Activated naive CD4-positive, alpha-beta T cell treated with anti-CD3 and anti-CD28 coated beads, Interleukin-2, amount 50 U/mL, for 72 hours (primary cell): ENCODE measurements around the gene EQTN. TPM values are rescaled to one million over a fixed set of nuclear protein-coding genes. Genes with fewer than 3 reads are reported as not detected.

ENCODE experiments used
- ATAC-seq, 2 donors: fragments of 150-1000 bp; cut with Tn5 transposase; 2 replicates each; pipeline ENCODE4 v1.10.0; 2021; ENCODE audit warnings: mild to moderate bottlenecking in 2 of 2, moderate library complexity in 2 of 2
- DNase-seq, 2 donors: peaks; one replicate each; pipeline ENCODE4 v3.0.0; 2021 to 2022; ENCODE audit warnings: low spot score in 2 of 2
- H3K27ac Mint-ChIP-seq, 2 donors: one replicate each; pipeline ENCODE4 v1.8.0; 2022; ENCODE audit warnings: mild to moderate bottlenecking in 2 of 2, mixed read lengths in 2 of 2
- H3K36me3 Mint-ChIP-seq, 2 donors: one replicate each; pipeline ENCODE4 v1.8.0; 2022; ENCODE audit warnings: mixed read lengths in 2 of 2
- H3K9me3 Mint-ChIP-seq, 2 donors: one replicate each; pipeline ENCODE4 v1.8.0; 2022; ENCODE audit warnings: mixed read lengths in 2 of 2
- total RNA-seq, 2 donors: library from RNA; stranded (reverse); gene quantifications; one replicate each; pipeline ENCODE4 v1.2.3, GENCODE V29; 2022

EQTN gene
- total RNA-seq, 2 donors from 2014 or later = not detected

- no peaks in the 10 kb centered on the region for H3K9me3 Mint-ChIP-seq
- no peak overlapping the region for H3K27ac Mint-ChIP-seq
- H3K36me3 Mint-ChIP-seq = no peaks in the 10 kb centered on the region
- ATAC-seq = no peak
- no peak for DNase-seq
Observed at GRCh38 chr9:27310582-27310981, 13.6 kb upstream of the EQTN start.

GRCh38 chr9:27308691-27309390 lies 11.9 kb upstream of the EQTN start:
- Mint-ChIP-seq H3K9me3 (no peaks in the 10 kb centered on the region), H3K27ac (no peak overlapping the region), H3K36me3 (no peaks in the 10 kb centered on the region)
- ATAC-seq (no peak), DNase-seq (no peak)

- ATAC-seq (no peak), DNase-seq (no peak)
- no peaks in the 10 kb centered on the region for H3K9me3 Mint-ChIP-seq
- no peak overlapping the region for H3K27ac Mint-ChIP-seq
- no peaks in the 10 kb centered on the region for H3K36me3 Mint-ChIP-seq
Observed at GRCh38 chr9:27304521-27304920, 7.6 kb upstream of the EQTN start.

GRCh38 chr9:27303219-27303618 lies 6.3 kb upstream of the EQTN start:
- ATAC-seq (no peak), DNase-seq (no peak)
- Mint-ChIP-seq H3K36me3 (no peaks in the 10 kb centered on the region), H3K9me3 (no peaks in the 10 kb centered on the region), H3K27ac (no peak overlapping the region)

- Mint-ChIP-seq H3K9me3 (no peaks in the 10 kb centered on the region), H3K27ac (no peak overlapping the region), H3K36me3 (no peaks in the 10 kb centered on the region)
- DNase-seq (no peak), ATAC-seq (no peak)
Observed at GRCh38 chr9:27293996-27294395, 3.0 kb downstream of the EQTN start.

GRCh38 chr9:27292659-27293405 lies 4.1 kb downstream of the EQTN start:
- DNase-seq = no peak
- Mint-ChIP-seq H3K27ac (no peak overlapping the region), H3K36me3 (no peaks in the 10 kb centered on the region), H3K9me3 (no peaks in the 10 kb centered on the region)
- no peak for ATAC-seq

GRCh38 chr9:27291292-27291691 lies 5.7 kb downstream of the EQTN start:
- no peak for ATAC-seq
- no peak overlapping the region for H3K27ac Mint-ChIP-seq
- no peaks in the 10 kb centered on the region for H3K36me3 Mint-ChIP-seq
- H3K9me3 Mint-ChIP-seq = no peaks in the 10 kb centered on the region
- no peak for DNase-seq

GRCh38 chr9:27282269-27282668 lies 14.7 kb downstream of the EQTN start:
- Mint-ChIP-seq H3K27ac (no peak overlapping the region), H3K9me3 (no peaks in the 10 kb centered on the region), H3K36me3 (no peaks in the 10 kb centered on the region)
- ATAC-seq (no peak), DNase-seq (no peak)

GRCh38 chr9:27280860-27281259 lies 16.1 kb downstream of the EQTN start:
- Mint-ChIP-seq H3K27ac (no peak overlapping the region), H3K9me3 (no peaks in the 10 kb centered on the region), H3K36me3 (no peaks in the 10 kb centered on the region)
- DNase-seq (no peak), ATAC-seq (no peak)

GRCh38 chr9:27280249-27280648 lies 16.7 kb downstream of the EQTN start:
- Mint-ChIP-seq H3K9me3 (no peaks in the 10 kb centered on the region), H3K27ac (no peak overlapping the region), H3K36me3 (no peaks in the 10 kb centered on the region)
- DNase-seq (no peak), ATAC-seq (no peak)

GRCh38 chr9:27279611-27280010 lies 17.3 kb downstream of the EQTN start:
- H3K27ac Mint-ChIP-seq = no peak overlapping the region
- ATAC-seq = no peak

GRCh38 chr9:27278374-27278773 lies 18.6 kb downstream of the EQTN start:
- DNase-seq (no peak), ATAC-seq (no peak)
- Mint-ChIP-seq H3K9me3 (no peaks in the 10 kb centered on the region), H3K36me3 (no peaks in the 10 kb centered on the region), H3K27ac (no peak overlapping the region)

More at GRCh38 chr9:27279611-27280010, 17.3 kb downstream of the EQTN start:
- no peaks in the 10 kb centered on the region for H3K36me3 Mint-ChIP-seq
- DNase-seq = no peak
- no peaks in the 10 kb centered on the region for H3K9me3 Mint-ChIP-seq

- H3K36me3 Mint-ChIP-seq = no peaks in the 10 kb centered on the region
- H3K27ac Mint-ChIP-seq = no peak overlapping the region
- no peak for ATAC-seq
- no peaks in the 10 kb centered on the region for H3K9me3 Mint-ChIP-seq
- peak in 1 of 2 donors; percentile 12 for DNase-seq
Observed at GRCh38 chr9:27276193-27277030, 20.5 kb downstream of the EQTN start.

GRCh38 chr9:27273186-27273585 lies 23.8 kb downstream of the EQTN start:
- Mint-ChIP-seq H3K27ac (no peak overlapping the region), H3K9me3 (no peaks in the 10 kb centered on the region), H3K36me3 (no peaks in the 10 kb centered on the region)
- ATAC-seq (no peak), DNase-seq (no peak)

- Mint-ChIP-seq H3K27ac (no peak overlapping the region), H3K36me3 (no peaks in the 10 kb centered on the region), H3K9me3 (no peaks in the 10 kb centered on the region)
- DNase-seq (no peak), ATAC-seq (no peak)
Observed at GRCh38 chr9:27272103-27272502, 24.8 kb downstream of the EQTN start.

- ATAC-seq = no peak
- no peak overlapping the region for H3K27ac Mint-ChIP-seq
- H3K36me3 Mint-ChIP-seq = no peaks in the 10 kb centered on the region
- no peak for DNase-seq
- H3K9me3 Mint-ChIP-seq = no peaks in the 10 kb centered on the region
Observed at GRCh38 chr9:27261517-27262211, 35.3 kb downstream of the EQTN start.
